Transverse colon (tissue), 4 donors: ENCODE data around the gene TLK2. TPM values are rescaled to one million over a fixed set of nuclear protein-coding genes. Genes with fewer than 3 reads are reported as not detected.

Experiments used
- DNase-seq: peaks from one replicate; pipeline ENCODE4 v3.0.0-alpha.2; 2019
- H3K27ac ChIP-seq, 4 donors: fragments of 200-600 bp; sonication (generic); 2 replicates each; pipeline ENCODE4 v1.5.1; 2016 to 2018; ENCODE audit warnings: inconsistent platforms in 4 of 4
- H3K27me3 ChIP-seq: fragments of 200-600 bp; sonication (generic); 2 replicates; pipeline ENCODE4 v1.5.1; 2017; ENCODE audit warnings: inconsistent platforms
- H3K36me3 ChIP-seq, 4 donors: fragments of 200-600 bp; sonication (generic); 2 replicates each; pipeline ENCODE4 v1.5.1; 2017 to 2019; ENCODE audit warnings: inconsistent platforms in 4 of 4
- H3K4me1 ChIP-seq, 4 donors: fragments of 200-600 bp; sonication (generic); 2 replicates each; pipeline ENCODE4 v1.5.1; 2017 to 2020; ENCODE audit warnings: inconsistent platforms in 4 of 4
- H3K4me3 ChIP-seq, 4 donors: fragments of 200-600 bp; sonication (generic); 1 replicate in 1 of 4; 2 replicates in 3 of 4; pipeline versions ENCODE4 v1.5.1 to v1.6.1; 2017 to 2019; ENCODE audit warnings: inconsistent platforms in 4 of 4
- H3K9me3 ChIP-seq, 2 donors: fragments of 200-600 bp; sonication (generic); 2 replicates each; pipeline ENCODE4 v1.5.1; 2017 to 2019; ENCODE audit warnings: inconsistent platforms in 2 of 2
- CTCF ChIP-seq, 5 experiments: fragments of 200-600 bp in 3 of 5; fragments of 450-650 bp in 2 of 5; sonication (generic) in 3 of 5; IDR thresholded peaks; 1 replicate in 2 of 5; 2 replicates in 3 of 5; pipeline ENCODE4 v1.5.1; 2016 to 2017; ENCODE audit warnings: antibody characterized with exemption in 5 of 5, inconsistent platforms in 3 of 5, mild to moderate bottlenecking in 2 of 5, moderate library complexity in 1 of 5
- EP300 ChIP-seq: sonication (generic); formaldehyde crosslinking; IDR thresholded peaks from one replicate; pipeline ENCODE4 v1.6.1; 2017; ENCODE audit warnings: antibody characterized with exemption, low read depth
- POLR2A ChIP-seq: fragments of 450-650 bp; IDR thresholded peaks from one replicate; pipeline ENCODE4 v1.6.1; 2016; ENCODE audit warnings: antibody characterized with exemption, mild to moderate bottlenecking, moderate library complexity
- POLR2AphosphoS5 ChIP-seq, 3 donors: sonication (generic); formaldehyde crosslinking; IDR thresholded peaks; one replicate each; pipeline ENCODE4 v1.6.1; 2016; ENCODE audit warnings: antibody characterized with exemption in 3 of 3
- WGBS, 2 donors: methylation state at CpG; one replicate each; pipeline ENCODE4 v1.1.5; 2018; ENCODE audit warnings: low coverage in 1 of 2; 5-methylcytosine and 5-hydroxymethylcytosine counted together
- in situ Hi-C, 4 donors: fragments of 200-750 bp; cut with MboI; loops; one replicate each; pipeline versions ENCODE4 v1.15.0 to v1.15.1; 2017; ENCODE audit warnings: low sequenced_read_pairs in 3 of 4, low pct_ligation_motif_present in 1 of 4, low pct_unique_long_range_greater_than_20kb in 1 of 4
- intact Hi-C: fragments of 100-400 bp; cut with DNase I; formaldehyde crosslinking; loops from one replicate; pipeline ENCODE4 v1.15.1; 2023; ENCODE audit warnings: low total_unique reads
- total RNA-seq, 4 donors: library from RNA; depleted of rRNA; stranded (reverse); fragments of >200 nt; gene quantifications; one replicate each; pipeline ENCODE4 v1.1.0, GENCODE V29; 2016

The TLK2 gene
- total RNA-seq, 4 donors from 2014 or later = 36.6 to 146 (median 46.7) TPM

DNA sequence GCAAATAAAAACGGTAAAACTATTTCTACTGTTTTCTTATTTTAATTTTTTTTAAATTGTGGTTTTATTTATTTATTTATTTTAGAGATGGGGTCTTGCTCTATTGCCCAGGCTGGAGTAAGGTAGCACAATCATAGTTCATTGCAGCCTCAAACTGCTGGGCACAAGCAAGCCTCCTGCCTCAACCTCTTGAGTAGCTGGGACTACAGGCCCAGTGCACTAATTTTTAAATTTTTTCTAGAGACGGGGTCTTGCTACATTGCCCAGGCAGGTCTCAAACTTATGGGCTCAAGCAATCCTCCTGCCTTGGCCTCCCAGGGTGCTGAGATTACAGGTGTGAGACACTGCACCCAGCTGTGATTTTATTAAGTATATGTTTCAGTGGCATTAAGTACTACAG, 102.3 kb downstream of the TLK2 start:
- Histone ChIP-seq H3K4me3 (no peak overlapping the region), H3K9me3 (no peaks in the 10 kb centered on the region), H3K4me1 (no peaks in the 10 kb centered on the region), H3K27me3 (no peaks in the 10 kb centered on the region), H3K27ac (no peak overlapping the region), H3K36me3 (peaks cover 0 to 27% (median 12%) of the 10 kb centered on the region in 4 donors)
- WGBS, 2 donors = 93 to 95% methylated on average over 2 of the region's 2 CpGs
- TF ChIP-seq POLR2AphosphoS5 (IDR thresholded peaks at IDR 0.05) (no peak), EP300 (no peak), CTCF (IDR thresholded peaks at IDR 0.05) (no peak), POLR2A (no peak)
- no peak for DNase-seq
- in situ Hi-C loops (no loop called here), intact Hi-C loops (no loop called here)

DNA sequence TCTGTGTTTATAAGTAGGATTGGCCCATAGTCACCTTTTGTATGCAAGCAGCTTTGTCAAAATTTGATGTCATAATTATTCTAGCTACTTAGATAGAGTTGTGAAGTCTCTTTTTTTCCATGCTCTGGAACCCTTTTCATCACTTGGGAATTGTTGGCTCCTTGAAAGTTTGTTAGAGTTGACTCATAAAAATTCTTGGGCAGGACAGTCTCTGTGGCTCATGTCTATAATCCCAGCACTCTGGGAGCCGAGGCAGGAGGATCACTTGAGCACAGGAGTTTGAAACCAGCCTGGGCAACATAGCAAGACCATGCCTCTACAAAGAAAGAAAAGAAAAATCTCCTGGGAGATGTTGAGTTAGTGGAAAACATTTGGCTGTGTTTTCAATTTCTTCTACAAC, 103.1 kb downstream of the TLK2 start:
- in situ Hi-C loops = no loop called here
- no peaks in the 10 kb centered on the region for H3K9me3 ChIP-seq

DNA sequence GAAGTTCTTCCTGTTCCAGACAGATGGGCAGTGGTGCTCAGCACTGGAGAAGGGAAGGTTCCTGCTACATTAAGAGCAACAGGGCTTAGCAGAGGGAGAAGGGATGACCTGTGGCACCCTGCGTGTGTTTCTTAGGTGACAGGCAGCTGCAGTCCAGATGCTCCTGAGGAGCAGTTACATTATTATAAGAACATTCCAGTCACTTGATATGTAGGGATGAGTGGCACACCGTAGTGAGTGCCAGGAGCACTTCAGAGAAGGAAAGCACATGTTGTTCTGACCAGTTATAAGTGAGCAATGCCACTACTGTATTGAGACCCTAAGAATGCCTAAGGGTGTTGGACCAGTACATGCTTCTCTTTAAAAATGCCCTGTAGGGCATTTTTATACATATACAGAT, 108.9 kb downstream of the TLK2 start:
- Histone ChIP-seq H3K36me3 (peaks cover 0 to 32% (median 10%) of the 10 kb centered on the region in 4 donors), H3K4me1 (no peaks in the 10 kb centered on the region), H3K27ac (no peak overlapping the region), H3K27me3 (no peaks in the 10 kb centered on the region), H3K9me3 (no peaks in the 10 kb centered on the region), H3K4me3 (no peak overlapping the region)
- intact Hi-C loops (no loop called here), in situ Hi-C loops (no loop called here)
- TF ChIP-seq POLR2AphosphoS5 (IDR thresholded peaks at IDR 0.05) (no peak), POLR2A (no peak), EP300 (no peak), CTCF (IDR thresholded peaks at IDR 0.05) (no peak)
- no peak for DNase-seq
- 100% methylated on average over 2 of the region's 2 CpGs; no CpG with 5 or more reads in 1 of the 2 donors for WGBS, 2 donors

More for the DNA sequence above, 103.1 kb downstream of the TLK2 start:
- Histone ChIP-seq H3K36me3 (peaks cover 0 to 27% (median 12%) of the 10 kb centered on the region in 4 donors), H3K27ac (no peak overlapping the region), H3K4me1 (no peaks in the 10 kb centered on the region), H3K4me3 (no peak overlapping the region), H3K27me3 (no peaks in the 10 kb centered on the region)
- 83 to 88% methylated on average over 1 of the region's 1 CpG for WGBS, 2 donors
- DNase-seq = no peak
- TF ChIP-seq POLR2AphosphoS5 (IDR thresholded peaks at IDR 0.05) (no peak), EP300 (no peak), CTCF (IDR thresholded peaks at IDR 0.05) (no peak), POLR2A (no peak)
- intact Hi-C loops = no loop called here

GRCh38 chr17:62588109-62588508, 109.5 kb downstream of the TLK2 start:
- TF ChIP-seq POLR2A (no peak), POLR2AphosphoS5 (IDR thresholded peaks at IDR 0.05) (no peak), CTCF (IDR thresholded peaks at IDR 0.05) (no peak), EP300 (no peak)
- DNase-seq = no peak
- Histone ChIP-seq H3K27me3 (no peaks in the 10 kb centered on the region), H3K36me3 (peaks cover 0 to 32% (median 10%) of the 10 kb centered on the region in 4 donors), H3K4me1 (no peaks in the 10 kb centered on the region), H3K9me3 (no peaks in the 10 kb centered on the region), H3K27ac (no peak overlapping the region), H3K4me3 (no peak overlapping the region)
- in situ Hi-C loops (no loop called here), intact Hi-C loops (no loop called here)
- WGBS, 2 donors = 92 to 95% methylated on average over 4 to 7 of the region's 7 CpGs
